DMS79 treated with DMSO at 0.1 percent for 48 hours (cell line): ENCODE results near the gene ULK2.
A peak's percentile ranks its signal among the peaks of the same experiment; 100 is the strongest.
"Not testable (repeated sequence)": the region's sequence is repeated elsewhere in the genome, so short reads cannot be mapped to it uniquely, and the experiment has no call there.

Source experiments
- DNase-seq: peaks from one replicate; lab custom pipeline; 2025; lab: John Stamatoyannopoulos, UW

The ULK2 gene

DNA sequence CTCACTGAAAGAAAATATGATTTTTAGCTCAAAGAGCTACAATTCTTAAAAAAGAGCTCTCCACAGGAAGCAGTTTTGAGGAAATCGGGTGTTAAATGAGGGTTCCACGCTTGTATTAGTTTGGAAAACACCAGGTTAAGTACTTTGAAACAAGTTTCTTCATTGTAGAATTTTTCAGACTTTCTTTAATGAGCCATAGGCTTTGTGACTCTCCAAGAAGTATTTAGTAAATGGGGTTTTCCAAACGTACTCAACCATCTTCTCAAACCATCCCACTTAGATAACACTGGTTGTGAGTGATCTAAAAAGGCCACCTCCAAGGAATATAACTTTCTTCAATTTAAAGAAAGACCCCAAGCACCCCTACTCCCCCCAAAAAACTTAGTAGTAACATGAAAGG, 2.7 kb downstream of the ULK2 start:
- DNase-seq: no peak

DNA sequence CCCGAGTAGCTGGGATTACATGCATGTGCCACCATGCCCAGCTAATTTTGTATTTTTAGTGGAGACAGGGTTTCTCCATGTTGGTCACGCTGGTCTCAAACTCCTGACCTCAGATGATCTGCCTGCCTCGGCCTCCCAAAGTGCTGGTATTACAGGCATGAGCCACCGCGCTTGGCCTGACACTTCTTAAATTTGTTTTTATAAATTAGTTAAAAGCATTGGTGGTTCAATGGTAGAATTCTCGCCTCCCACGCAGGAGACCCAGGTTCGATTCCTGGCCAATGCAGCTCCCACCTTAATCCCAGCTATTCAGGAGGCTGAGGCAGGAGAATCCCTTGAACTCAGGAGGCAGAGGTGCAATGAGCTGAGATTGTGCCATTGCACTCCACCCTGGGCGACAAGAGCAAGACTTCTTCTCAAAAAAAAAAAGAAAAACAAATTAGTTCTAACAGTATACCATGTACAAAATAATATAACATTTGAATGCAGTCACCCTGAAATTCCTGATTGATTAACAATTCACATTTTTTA, 7.0 kb downstream of the ULK2 start:
- not testable (repeated sequence) for DNase-seq

DNA sequence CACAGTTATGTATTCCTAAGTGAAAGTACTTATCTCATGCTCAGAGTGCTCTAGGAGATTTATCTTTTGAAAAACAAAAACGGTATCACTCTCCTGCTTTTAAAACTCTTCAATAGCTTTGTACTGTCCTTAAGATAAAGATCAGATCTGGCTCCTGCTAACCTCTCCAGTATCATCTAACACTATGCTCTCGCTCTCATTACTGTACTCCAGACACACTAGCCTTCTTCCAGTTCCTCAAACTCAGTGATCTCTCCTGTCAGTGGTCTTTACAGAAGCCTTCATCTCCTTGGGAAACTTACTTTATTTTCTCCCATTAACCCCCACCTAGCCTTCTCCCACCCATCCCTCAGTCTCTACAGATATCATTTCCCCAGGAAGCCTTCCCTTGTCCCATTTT, 10.1 kb downstream of the ULK2 start:
- no peak for DNase-seq

DNA sequence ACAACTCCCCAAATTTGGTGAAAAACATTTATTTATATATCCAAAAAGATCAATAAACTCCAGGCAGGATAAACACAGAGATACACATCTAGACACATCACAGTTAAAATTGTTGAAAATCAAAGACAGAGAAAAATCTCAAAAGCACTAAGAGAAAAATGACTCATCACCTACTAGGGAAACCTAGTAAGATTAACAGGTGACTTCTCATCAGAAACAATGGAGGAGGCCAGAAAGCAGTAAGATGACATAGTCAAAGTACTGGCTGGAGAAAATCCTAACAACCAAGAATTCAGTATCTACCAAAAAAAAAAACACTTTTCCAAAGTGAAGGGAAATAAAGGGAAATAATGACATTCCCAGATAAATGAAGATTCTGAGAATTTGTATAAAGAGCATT, 33.8 kb downstream of the ULK2 start:
- no peak for DNase-seq

DNA sequence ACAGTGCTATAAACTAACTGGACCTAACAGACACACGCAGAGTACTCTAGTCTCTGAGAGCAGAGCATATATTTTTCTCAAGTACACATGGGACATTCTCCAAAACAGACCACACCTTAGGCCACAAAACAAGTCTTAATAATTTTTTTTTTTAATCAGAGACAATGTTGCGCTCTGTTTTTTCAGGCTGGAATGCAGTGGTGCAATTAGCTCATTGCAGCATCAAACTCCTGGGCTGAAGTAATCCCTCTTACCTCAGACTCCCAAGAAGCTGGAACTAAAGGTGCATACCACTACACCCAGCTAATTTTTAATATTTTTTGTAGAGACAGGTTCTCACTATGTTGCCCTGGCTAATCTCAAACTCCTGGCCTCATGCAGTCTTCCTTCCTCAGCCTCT, 37.7 kb downstream of the ULK2 start:
- no peak for DNase-seq

DNA sequence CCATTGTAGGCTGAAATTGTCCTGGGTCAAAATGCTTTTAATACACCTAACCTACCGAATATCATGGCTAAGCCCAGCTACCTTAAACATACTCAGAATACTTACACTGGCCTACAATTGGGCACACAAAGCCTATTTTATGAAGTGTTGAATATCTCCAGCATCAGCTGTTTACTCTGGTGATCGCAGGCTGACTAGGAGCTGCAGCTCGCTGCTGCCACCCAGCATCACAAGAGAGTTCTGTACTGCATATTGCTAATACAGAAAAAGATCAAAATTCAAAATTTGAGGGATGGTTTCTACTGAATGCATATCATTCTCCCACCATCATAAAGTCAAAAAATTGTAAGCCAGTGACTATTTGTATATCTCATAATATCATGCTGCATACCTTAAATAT, 55.3 kb downstream of the ULK2 start:
- no peak for DNase-seq

DNA sequence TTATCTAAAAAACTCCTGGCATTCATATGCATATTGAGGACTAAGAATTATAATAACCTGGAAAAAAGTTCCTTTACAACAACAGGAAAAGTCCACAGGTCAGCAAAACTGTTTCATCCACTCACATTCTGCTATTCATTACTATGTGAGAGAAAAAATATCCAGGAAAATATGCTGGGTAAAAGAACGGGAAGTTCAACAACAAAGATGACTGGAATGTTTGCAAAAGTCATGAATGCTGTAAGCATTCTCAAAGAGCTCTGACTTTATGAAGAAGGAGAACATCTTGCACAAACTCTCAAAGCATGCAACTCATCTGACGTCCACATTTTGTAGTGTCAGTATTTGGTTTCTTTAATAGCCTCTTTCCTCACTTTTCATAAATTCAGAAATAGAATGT, 62.7 kb downstream of the ULK2 start:
- DNase-seq: no peak

DNA sequence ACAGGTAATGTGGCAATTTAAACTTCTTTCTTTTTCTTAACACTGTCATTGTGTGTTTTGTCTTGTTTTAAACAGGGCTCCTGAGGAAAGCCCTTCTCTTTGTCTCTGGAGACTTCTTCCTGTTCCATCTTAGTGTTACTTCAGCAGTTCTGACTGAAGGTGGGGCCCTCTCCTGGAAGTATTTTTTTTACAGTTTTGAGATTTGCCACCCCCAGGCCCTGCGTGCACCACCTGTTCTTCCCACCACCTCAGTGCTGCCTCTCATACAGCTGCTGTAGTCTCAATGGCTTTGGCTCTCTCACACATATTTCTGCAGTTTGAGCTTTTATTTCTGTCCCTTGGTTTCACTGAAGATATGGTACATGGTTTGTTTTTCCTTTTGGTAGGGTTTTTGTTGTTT, 67.2 kb downstream of the ULK2 start:
- DNase-seq: no peak

DNA sequence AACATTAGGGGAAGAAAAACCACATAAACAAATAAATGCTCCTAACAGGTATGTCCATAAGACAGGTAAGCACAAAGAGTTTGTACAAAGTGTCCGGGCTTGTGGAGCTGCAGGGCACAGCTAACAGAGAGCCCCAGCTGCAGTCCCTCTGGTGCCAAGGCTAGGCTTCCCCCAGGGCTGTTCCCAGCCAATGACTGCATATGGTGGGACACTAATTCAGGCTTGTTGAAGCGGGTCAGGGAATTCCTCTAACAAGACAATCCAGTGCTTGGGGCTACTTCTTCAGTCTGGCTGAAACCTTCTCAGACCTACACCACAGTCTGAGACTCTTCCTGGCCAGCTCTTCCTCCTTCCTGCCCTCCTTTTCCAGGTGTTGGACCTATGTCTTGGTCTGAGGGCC, 67.9 kb downstream of the ULK2 start:
- no peak for DNase-seq

DNA sequence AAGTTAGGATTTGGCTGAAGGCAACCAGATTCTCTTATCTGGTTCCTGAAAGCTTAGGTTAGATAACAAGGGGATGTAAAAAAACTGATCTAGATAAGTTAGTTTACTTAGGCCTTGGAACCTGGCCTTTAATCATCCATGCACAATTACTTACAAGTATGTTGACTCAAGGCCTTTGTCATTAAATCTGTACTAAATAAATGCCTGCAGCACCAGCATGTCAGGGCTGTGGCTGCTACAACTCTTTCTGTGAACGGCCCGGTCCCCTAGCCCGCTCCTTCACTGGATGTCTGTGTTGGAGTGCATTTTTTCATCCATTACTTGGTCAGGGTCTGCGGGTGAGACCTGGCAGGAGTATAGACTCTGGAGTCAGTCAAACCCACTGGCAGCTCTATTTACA, 71.3 kb downstream of the ULK2 start:
- no peak for DNase-seq

DNA sequence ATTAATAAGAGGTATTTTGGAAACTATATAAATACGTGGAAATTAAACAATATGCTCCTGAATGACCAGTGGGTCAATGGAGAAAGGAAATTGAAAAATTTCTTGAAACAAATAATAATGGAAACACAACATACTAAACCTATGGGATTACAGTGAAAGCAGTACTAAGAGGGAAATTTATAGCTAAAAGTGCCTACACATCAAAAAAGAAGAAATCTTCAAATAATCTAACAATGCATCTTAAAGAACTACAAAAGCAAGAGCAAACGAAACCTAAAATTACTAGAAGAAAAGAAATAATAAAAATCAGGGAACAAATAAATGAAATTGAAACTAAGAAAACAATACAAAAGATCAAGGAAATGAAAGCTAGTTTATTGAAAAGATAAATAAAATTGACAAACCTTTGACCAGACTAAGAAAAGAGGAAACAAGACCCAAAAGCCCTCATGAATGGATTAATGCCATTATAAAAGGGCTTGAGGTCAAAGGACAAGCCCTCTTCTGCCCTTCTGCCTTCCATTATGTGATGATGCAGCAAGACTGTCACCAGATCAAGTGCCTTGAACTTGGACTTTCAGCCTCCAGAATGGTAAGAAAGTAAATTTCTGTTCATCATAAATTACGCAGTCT, 75.7 kb downstream of the ULK2 start:
- DNase-seq: no peak

DNA sequence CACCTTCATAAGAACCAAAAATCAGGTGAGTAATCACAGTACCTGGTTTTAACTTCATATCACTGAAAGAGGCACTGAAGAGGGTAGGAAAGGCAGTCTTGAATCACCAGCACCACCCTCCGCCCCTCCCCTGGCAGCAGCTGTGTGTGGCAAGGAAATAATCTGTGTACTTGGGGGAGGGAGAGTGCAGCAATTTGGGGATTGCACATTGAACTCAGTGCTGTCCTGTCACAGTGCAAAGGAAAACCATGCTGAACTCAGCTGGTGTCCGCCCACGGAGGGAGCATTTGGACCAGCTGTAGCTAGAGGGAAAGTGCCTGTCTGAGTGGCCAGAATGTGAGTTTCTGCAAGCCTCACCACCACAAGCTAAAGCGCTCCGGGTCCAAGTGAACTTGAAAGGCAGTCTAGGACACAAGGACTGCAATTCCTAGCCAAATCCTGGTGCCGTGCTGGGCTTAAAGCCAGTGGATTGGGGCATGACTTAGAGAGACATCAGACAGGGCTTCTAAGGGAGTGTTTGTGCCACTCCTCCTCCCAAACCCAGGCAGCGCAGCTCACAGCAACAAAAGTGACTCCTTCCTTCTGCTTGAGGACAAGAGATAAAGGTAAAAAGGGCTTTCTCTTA, 79.9 kb downstream of the ULK2 start:
- DNase-seq: no peak

DNA sequence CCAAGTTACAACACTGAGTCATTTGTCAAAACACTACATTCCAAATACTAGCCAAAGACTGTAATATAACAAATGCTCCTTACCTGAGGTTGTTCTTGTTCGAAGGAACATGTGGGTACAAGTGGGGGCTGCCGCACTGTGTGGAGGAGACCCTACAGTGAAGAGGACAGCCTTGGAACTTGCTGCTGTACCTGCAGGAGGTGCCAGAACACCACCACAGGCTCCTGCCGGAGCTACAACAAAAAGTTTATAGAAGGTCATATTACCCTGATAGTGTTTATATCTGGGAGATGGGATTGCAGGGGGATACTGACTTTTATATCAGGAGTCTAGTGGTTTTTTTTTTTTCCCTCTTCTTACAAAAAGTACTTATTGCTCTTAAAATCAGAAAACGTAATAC, 81.9 kb downstream of the ULK2 start:
- no peak for DNase-seq

DNA sequence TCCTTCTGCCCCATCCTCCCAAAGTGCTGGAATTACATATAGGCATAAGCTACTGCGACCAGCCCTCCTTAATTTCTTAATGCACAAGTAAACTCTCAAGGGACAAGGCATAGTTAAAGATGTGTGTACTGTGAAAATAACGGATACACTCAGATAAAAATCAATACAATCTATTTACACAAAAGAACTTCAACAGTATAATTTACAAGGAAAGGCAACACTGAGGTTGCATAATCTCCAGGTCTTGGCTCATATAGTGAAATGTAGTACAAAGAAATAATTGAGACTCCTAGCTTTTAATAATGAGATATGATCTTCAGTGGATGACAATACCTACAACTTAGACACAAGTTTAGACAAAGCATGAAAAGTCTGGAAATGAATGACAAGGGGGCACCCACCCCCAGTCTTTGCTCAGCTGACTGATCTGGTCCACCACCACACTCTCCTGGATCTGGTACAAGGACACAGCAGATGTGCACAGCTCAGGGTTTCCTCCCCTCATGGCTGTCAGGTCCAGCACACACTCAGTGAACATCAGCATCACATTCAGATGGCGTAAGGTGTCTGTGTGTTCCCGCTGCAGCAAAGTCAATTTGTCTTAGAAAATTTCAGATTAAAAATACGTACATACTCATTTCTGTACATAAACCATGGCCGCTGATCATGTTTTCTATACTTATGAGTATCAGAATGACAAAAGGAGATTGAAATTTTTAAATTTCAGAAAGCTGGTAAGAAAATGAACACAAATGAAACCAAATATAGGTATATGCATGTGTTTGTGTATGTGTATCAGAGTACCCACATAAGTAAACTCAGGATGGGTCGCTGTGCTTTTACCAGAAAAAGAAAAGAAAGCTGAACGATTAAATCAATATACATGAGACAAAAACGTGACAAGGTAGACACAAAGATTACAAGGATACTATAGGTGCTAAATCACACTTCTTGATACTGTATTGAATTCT, 86.0 kb downstream of the ULK2 start:
- no peak for DNase-seq

DNA sequence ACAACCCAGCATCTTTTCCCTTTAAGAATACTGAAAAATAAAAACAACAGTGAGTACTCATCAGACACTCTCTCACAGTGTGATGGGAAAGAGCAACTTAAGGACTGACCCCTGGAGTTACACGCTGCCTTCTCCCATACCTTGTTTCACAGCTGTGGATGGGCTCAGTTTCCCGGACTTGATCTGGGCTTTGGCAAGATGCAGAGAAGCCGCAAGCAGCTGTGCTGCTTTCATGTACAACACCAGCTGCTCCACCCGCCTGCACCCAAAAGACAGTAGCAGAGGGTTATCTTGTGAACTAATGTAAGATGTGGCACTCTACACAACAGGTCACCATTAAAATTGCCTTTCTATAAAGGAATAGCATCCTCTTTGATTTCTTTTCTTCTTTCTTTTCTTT, 86.9 kb downstream of the ULK2 start:
- no peak for DNase-seq

DNA sequence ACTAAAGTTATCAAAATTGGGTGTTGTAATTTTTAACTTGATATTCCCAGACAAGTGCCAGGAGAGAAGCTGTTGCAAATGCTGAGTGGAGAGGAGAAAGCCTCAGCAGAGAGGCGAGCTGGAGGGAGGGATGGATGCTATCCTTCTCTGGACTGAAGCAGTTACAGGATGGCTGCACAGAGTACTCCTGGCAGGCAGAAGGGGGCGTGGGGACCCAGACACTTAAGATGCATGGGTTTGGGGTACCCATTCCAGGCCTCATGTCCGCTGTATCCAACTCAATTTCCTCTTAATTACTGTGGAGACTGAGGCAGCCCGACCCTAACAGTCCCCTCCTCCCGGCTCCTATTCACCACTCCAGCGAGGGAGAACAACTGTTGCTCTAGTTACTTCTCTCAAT, 94.2 kb downstream of the ULK2 start:
- no peak for DNase-seq

DNA sequence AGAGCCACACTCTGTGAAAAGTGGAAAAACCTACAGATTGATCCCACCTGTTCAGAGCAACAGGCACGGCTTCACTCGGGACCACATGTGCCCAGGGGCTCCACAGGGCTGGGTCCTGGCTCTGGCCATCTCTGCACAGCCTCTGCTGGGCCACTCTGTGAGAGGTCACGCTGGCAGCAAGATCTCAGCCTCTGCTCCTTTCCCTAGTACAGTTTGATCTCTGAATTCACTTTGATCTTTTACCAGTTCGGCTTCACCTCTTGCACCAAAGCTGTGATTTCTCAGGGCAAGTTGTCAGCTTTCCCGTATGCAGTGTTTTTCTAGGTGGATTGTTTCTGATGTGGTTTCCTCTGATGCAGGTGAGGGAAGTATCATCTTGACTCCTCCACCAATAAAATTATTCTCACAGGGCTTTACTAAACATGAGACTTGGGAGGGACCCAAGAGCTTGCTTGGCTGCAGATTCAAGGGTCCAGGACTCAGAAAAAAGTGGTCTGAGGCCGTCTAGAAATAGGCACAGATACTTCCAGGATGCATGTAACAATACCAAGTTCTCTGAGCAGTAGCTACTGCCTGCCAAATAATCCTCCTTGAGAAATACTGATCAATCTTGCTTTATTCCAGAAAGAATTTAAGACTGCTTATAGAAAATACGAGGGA, 95.6 kb downstream of the ULK2 start:
- DNase-seq: peak; percentile 19

DNA sequence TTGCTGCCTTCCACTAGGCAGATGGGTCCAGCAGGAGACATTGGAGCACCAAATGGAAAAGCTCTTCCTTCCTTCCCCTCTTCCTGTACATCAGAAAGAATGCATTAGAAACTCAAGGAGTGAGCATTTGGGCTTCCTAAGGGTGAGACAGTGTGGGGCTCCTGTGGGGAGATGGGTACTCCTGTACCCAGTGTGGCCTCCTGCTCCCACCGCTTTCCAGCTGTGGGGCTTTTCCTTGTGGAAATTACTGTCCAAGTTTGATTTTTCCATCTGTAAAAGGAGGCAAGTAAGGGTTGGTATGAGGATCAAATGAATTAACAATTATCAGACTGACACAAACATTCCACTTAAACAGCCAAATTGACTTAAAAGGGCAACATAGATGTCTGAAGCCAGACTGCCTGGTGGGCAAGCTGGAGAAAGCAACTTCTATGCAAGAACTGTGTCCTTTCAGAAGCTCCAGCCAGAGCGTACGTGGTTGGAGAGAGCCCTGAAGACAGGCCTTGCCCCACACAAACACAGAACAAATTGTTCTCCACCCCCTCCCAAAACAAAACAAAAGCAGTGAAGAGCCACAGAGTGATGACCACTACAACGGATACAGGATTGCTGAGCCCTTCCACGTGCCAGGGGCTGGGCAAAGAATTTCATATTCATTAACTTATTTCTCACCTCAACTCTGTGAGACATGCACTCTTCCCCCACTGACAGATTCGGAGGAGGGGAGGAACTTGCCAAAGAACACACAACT, 96.6 kb downstream of the ULK2 start:
- DNase-seq: no peak

DNA sequence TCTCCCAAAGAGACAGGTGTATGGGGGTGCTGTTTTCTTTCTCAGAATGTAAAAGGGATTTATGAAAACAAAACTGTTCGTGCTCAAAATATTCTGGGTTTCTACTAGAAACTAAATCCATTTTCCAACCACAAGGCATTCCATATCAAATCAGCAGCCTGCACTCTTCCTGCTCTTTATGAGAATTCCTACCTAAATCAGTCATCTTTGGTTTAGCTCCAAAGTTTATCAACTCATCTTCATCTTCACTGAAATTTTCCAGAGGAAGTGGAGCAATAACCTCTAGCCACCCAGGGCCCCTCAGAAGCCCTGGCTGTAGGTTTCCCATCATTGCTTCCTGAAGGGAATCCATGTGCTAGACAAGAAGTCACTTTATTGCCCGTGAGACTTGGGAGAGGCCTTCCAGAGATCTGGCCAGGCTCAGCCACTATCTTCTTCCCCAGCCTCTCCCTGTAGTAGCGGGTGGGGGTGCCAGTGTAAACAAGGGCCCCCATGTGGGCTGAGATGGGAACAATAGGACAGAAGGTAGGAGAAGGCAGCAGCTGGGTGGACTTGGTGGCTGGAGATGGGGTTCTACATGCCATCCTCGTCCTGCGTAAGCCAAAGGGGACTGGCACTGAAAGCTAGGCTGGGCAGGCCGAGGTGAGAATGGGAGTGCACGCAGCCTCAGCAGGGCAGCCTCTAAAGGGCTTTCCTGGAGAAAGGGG, 97.6 kb downstream of the ULK2 start:
- DNase-seq: no peak

DNA sequence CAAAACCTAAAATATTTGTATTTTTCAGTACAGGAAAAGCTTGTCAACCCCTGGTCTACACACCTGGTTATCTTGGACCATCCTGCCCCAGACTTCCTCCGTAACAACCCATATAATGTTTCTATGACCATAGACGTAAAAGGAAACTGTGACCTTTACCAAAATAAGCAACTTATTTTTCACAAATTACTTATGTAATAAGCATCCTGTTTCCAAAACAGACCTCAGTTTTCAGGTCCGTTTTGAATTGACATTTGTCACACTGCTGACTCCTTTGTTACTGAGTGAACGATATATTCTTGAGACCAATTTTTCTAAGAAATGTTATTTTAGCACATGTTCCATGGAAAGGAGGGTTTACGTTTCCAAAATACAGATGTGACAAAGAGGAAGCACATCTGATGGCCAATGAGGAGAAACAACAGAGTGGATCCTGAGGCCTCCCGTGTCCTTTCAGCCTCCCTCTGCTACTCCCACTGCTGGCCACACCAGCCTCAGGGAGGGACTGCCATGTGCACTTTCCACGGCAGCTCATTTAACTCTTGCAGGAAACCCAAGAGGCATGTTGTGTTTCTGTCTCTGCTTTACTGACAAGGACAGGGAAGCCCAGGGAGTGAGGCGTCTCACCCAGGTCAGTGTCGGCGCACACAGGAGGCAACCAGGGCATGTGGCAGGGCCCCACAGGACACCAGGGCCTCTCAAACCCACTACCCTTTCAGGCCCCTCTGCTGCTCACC, 99.5 kb downstream of the ULK2 start:
- DNase-seq: no peak
